Large intestine (tissue), 3 donors: ENCODE data around the gene TOP3B. TPM values are rescaled to one million over a fixed set of nuclear protein-coding genes. Genes with fewer than 3 reads are reported as not detected.

Experiments
- DNase-seq, 2 donors: peaks; one replicate each; pipeline versions ENCODE4 v3.0.0 to v3.0.0-alpha.2; 2013
- H3K27ac ChIP-seq: one replicate; pipeline ENCODE4 v1.5.1; 2013; ENCODE audit warnings: low read length
- H3K27me3 ChIP-seq: 2 replicates; pipeline ENCODE4 v1.6.1; 2013; ENCODE audit warnings: low read length; ENCODE audit not compliant: control insufficient read depth, insufficient read depth
- H3K36me3 ChIP-seq: 2 replicates; pipeline ENCODE4 v1.6.1; 2013; ENCODE audit warnings: low read length; ENCODE audit not compliant: control insufficient read depth, insufficient read depth
- H3K4me1 ChIP-seq: one replicate; pipeline ENCODE4 v1.6.1; 2013; ENCODE audit warnings: low read length; ENCODE audit not compliant: control insufficient read depth, insufficient read depth
- H3K4me3 ChIP-seq: one replicate; pipeline ENCODE4 v1.5.1; 2013; ENCODE audit warnings: low read length
- H3K9me3 ChIP-seq: one replicate; pipeline ENCODE4 v1.6.1; 2013; ENCODE audit warnings: mild to moderate bottlenecking, low read depth, low read length, moderate library complexity; ENCODE audit not compliant: control insufficient read depth
- WGBS: methylation state at CpG from one replicate; pipeline ENCODE4 v1.1.5; 2013; ENCODE audit warnings: low lambda C conversion rate; ENCODE audit not compliant: insufficient coverage; 5-methylcytosine and 5-hydroxymethylcytosine counted together
- polyA plus RNA-seq: library from polyadenylated mRNA; unstranded; fragments of 120-200 nt; gene quantifications from one replicate; pipeline ENCODE4 v1.2.1, GENCODE V29; 2013

Gene TOP3B
- polyA plus RNA-seq, 1 donor = 32.3 TPM

DNA sequence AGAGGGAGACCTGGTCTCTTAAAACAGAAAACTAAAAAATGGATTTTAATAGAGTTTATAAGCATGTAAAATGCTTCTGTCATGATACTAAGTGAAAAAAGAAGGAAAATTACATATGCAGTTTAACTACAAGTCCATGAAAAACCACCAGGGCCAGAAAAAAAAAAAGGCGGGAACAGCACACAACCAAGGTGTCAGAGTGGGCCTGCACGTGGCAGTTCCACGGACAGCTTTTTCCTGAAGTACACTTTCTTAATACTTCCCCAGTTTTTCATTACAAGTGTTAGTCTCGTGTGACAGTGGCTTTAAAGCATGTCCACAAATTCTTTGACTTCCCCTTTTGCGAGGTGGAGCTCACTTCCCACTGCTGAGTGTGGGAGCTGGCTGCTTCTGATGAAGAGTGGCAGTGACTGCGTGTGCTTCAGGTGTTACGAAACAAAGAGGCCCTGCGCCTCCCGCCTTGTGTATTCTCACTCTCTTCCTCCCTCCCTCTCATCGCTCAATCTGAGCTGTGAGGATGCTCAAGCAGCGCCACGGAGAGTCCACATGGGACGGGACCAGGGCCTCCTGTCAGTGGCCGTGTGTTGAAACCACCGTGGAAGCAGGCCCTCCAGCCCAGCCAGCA is 46.3 kb downstream of the TOP3B start:
- peaks cover 31% of the 10 kb centered on the region for H3K36me3 ChIP-seq
- H3K27ac ChIP-seq = no peak overlapping the region
- H3K4me1 ChIP-seq = peaks cover 11% of the 10 kb centered on the region
- 92% methylated on average over 5 of the region's 15 CpGs for WGBS
- DNase-seq = no peak
- H3K4me3 ChIP-seq = no peak overlapping the region
- H3K9me3 ChIP-seq = no peaks in the 10 kb centered on the region
- H3K27me3 ChIP-seq = no peaks in the 10 kb centered on the region

- Histone ChIP-seq H3K9me3 (no peaks in the 10 kb centered on the region), H3K4me3 (no peak overlapping the region), H3K4me1 (peaks cover 11% of the 10 kb centered on the region), H3K36me3 (peaks cover 50% of the 10 kb centered on the region), H3K27ac (no peak overlapping the region), H3K27me3 (no peaks in the 10 kb centered on the region)
- no peak for DNase-seq
- no CpG with 5 or more reads among the region's 19 CpGs for WGBS
These were observed 48.7 kb downstream of the TOP3B start for GRCh38 chr22:21933910-21934309.

- no CpG with 5 or more reads among the region's 23 CpGs for WGBS
- Histone ChIP-seq H3K4me3 (no peak overlapping the region), H3K36me3 (peaks cover 52% of the 10 kb centered on the region), H3K27ac (no peak overlapping the region), H3K4me1 (peaks cover 11% of the 10 kb centered on the region), H3K27me3 (no peaks in the 10 kb centered on the region), H3K9me3 (no peaks in the 10 kb centered on the region)
- DNase-seq = no peak
These were observed 49.2 kb downstream of the TOP3B start for GRCh38 chr22:21933413-21933812.

DNA sequence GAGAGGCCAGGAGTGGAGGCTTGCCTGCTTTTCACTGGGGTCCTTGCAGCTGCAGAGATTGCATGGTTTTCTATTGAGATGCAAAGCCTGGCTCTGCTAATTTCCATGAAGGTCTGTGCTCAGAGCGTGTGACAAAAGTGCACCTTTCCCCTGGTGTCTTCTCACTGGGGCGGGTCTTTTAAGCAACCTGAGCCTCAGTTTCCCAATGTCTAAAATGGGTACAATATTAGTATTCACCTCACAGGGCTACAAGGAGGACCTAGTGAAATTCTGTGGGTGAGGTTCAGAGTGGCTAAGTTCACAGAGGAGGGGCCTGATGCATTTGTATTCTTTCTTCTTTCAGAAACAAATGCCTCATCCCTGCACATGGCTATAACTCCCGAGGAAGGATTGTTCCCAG is 50.2 kb downstream of the TOP3B start:
- H3K27ac ChIP-seq = no peak overlapping the region
- no CpG with 5 or more reads among the region's 3 CpGs for WGBS
- H3K4me3 ChIP-seq = no peak overlapping the region
- no peaks in the 10 kb centered on the region for H3K27me3 ChIP-seq
- no peaks in the 10 kb centered on the region for H3K9me3 ChIP-seq
- H3K36me3 ChIP-seq = peaks cover 56% of the 10 kb centered on the region
- H3K4me1 ChIP-seq = peaks cover 6% of the 10 kb centered on the region
- no peak for DNase-seq

GRCh38 chr22:21931056-21931455 is 51.5 kb downstream of the TOP3B start:
- peaks cover 51% of the 10 kb centered on the region for H3K36me3 ChIP-seq

DNA sequence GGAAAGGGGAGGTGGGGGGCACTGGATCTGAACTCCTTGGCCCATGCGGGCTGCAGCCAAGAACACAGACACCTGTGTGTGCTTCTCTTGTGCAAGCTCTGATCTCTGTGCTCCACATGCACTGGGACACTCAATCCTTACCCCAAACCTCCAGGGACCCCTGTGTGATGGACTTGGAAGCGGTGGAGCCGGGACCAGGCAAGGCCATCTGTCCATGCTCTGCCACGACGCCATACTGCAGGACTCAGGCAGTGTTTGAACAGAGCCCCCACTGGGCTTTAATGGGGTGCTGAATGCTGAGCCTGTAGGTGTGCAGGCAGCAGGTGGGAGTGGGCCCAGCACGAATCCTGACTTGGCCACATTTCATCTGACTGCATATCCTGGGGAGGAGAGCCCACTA is 53.3 kb downstream of the TOP3B start:
- no peak overlapping the region for H3K4me3 ChIP-seq
- peaks cover 51% of the 10 kb centered on the region for H3K36me3 ChIP-seq
- no CpG with 5 or more reads among the region's 6 CpGs for WGBS
- DNase-seq = no peak
- H3K27ac ChIP-seq = no peak overlapping the region
- no peaks in the 10 kb centered on the region for H3K4me1 ChIP-seq
- no peaks in the 10 kb centered on the region for H3K9me3 ChIP-seq
- no peaks in the 10 kb centered on the region for H3K27me3 ChIP-seq

More at GRCh38 chr22:21931056-21931455, 51.5 kb downstream of the TOP3B start:
- no CpG with 5 or more reads among the region's 12 CpGs for WGBS
- Histone ChIP-seq H3K4me3 (no peak overlapping the region), H3K27ac (no peak overlapping the region), H3K4me1 (no peaks in the 10 kb centered on the region), H3K27me3 (no peaks in the 10 kb centered on the region), H3K9me3 (no peaks in the 10 kb centered on the region)
- DNase-seq = no peak

GRCh38 chr22:21928048-21928447 is 54.5 kb downstream of the TOP3B start:
- H3K27ac ChIP-seq = no peak overlapping the region
- no CpG with 5 or more reads among the region's 12 CpGs for WGBS

GRCh38 chr22:21927174-21927823 is 55.3 kb downstream of the TOP3B start:
- peaks cover 37% of the 10 kb centered on the region for H3K36me3 ChIP-seq
- H3K4me1 ChIP-seq = no peaks in the 10 kb centered on the region
- no peak for DNase-seq
- H3K27ac ChIP-seq = no peak overlapping the region
- no peaks in the 10 kb centered on the region for H3K27me3 ChIP-seq
- H3K9me3 ChIP-seq = no peaks in the 10 kb centered on the region
- WGBS = no CpG with 5 or more reads among the region's 16 CpGs
- H3K4me3 ChIP-seq = no peak overlapping the region

More at GRCh38 chr22:21928048-21928447, 54.5 kb downstream of the TOP3B start:
- Histone ChIP-seq H3K4me1 (no peaks in the 10 kb centered on the region), H3K36me3 (peaks cover 41% of the 10 kb centered on the region), H3K9me3 (no peaks in the 10 kb centered on the region), H3K4me3 (no peak overlapping the region), H3K27me3 (no peaks in the 10 kb centered on the region)
- DNase-seq = no peak

GRCh38 chr22:21926728-21927127 is 55.9 kb downstream of the TOP3B start:
- no peaks in the 10 kb centered on the region for H3K9me3 ChIP-seq
- H3K36me3 ChIP-seq = peaks cover 34% of the 10 kb centered on the region
- no peak for DNase-seq
- no peaks in the 10 kb centered on the region for H3K4me1 ChIP-seq
- no peak overlapping the region for H3K4me3 ChIP-seq
- no peaks in the 10 kb centered on the region for H3K27me3 ChIP-seq
- WGBS = no CpG with 5 or more reads among the region's 4 CpGs
- no peak overlapping the region for H3K27ac ChIP-seq

DNA sequence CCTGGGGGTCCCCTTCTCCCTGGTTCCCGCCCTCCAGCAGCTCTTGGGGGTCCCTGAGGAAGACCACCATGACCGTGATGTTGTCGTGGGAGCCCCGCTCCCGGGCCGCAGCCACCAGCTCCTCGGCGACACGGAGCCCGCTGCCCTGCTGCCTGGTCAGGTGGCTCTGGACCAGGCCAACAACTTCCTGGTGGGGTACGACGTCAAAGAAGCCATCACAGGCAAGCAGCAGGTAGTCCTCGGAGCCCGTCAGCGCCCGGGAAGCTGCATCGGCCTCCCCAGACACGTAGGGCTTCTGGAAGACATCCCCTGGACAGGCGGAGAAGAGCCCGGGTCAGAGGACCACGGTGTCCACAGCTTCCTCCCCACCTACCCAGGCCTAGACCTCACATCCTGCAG is 59.4 kb downstream of the TOP3B start:
- WGBS = no CpG with 5 or more reads among the region's 21 CpGs
- H3K9me3 ChIP-seq = no peaks in the 10 kb centered on the region
- H3K4me3 ChIP-seq = no peak overlapping the region
- H3K27ac ChIP-seq = no peak overlapping the region
- H3K36me3 ChIP-seq = peaks cover 10% of the 10 kb centered on the region
- DNase-seq = no peak
- H3K4me1 ChIP-seq = no peaks in the 10 kb centered on the region
- H3K27me3 ChIP-seq = no peaks in the 10 kb centered on the region
